GM19455 (cell line): ENCODE measurements around the gene GOLGA8R.
"Not testable (repeated sequence)": the region's sequence is repeated elsewhere in the genome, so short reads cannot be mapped to it uniquely, and the experiment has no call there.

Experiments used
- ATAC-seq: cut with Tn5 transposase; IDR thresholded peaks from one replicate; pipeline ENCODE4 v1.9.1; 2021; ENCODE audit not compliant: unreplicated experiment

GOLGA8R gene

GRCh38 chr15:30414160-30414559 is at the start of gene GOLGA8R:
Gene GOLGA8R (minus strand): TSS chr15:30414260. CDS start chr15:30414162, 98 bp downstream.
- not testable (repeated sequence) for ATAC-seq

- ATAC-seq, result not testable (repeated sequence)
Observed at GRCh38 chr15:30463849-30464248, 49.8 kb upstream of the GOLGA8R start.

- not testable (repeated sequence) for ATAC-seq
Observed at GRCh38 chr15:30462176-30462575, 48.1 kb upstream of the GOLGA8R start.

GRCh38 chr15:30452702-30453101 is 38.6 kb upstream of the GOLGA8R start:
- not testable (repeated sequence) for ATAC-seq

GRCh38 chr15:30438348-30438747 is 24.3 kb upstream of the GOLGA8R start:
- not testable (repeated sequence) for ATAC-seq

GRCh38 chr15:30435878-30436277 is 21.8 kb upstream of the GOLGA8R start:
- not testable (repeated sequence) for ATAC-seq

- not testable (repeated sequence) for ATAC-seq
Observed at GRCh38 chr15:30420723-30421122, 6.7 kb upstream of the GOLGA8R start.

- ATAC-seq, result not testable (repeated sequence)
Observed at GRCh38 chr15:30407636-30408035, 6.4 kb downstream of the GOLGA8R start.

- ATAC-seq, result not testable (repeated sequence)
Observed at GRCh38 chr15:30398988-30399387, 15.1 kb downstream of the GOLGA8R start.

- not testable (repeated sequence) for ATAC-seq
Observed at GRCh38 chr15:30393664-30393991, 20.4 kb downstream of the GOLGA8R start.

GRCh38 chr15:30392766-30393663 is 21.0 kb downstream of the GOLGA8R start, which contains the start of gene CHRFAM7A:
Gene CHRFAM7A (minus strand): TSS chr15:30393540. CDS start chr15:30383351, 10,189 bp downstream.
- not testable (repeated sequence) for ATAC-seq

GRCh38 chr15:30386318-30386887 is 27.7 kb downstream of the GOLGA8R start:
- not testable (repeated sequence) for ATAC-seq

GRCh38 chr15:30377082-30377413 is 37.0 kb downstream of the GOLGA8R start:
- ATAC-seq, result not testable (repeated sequence)

GRCh38 chr15:30376375-30377081 is 37.5 kb downstream of the GOLGA8R start:
- not testable (repeated sequence) for ATAC-seq

GRCh38 chr15:30375872-30376271 is 38.2 kb downstream of the GOLGA8R start:
- not testable (repeated sequence) for ATAC-seq

- ATAC-seq, result not testable (repeated sequence)
Observed at GRCh38 chr15:30374862-30375261, 39.2 kb downstream of the GOLGA8R start.

GRCh38 chr15:30368271-30368670 is 45.8 kb downstream of the GOLGA8R start:
- not testable (repeated sequence) for ATAC-seq

GRCh38 chr15:30367246-30367645 is 46.8 kb downstream of the GOLGA8R start:
- not testable (repeated sequence) for ATAC-seq

GRCh38 chr15:30361404-30361803 is 52.7 kb downstream of the GOLGA8R start:
- ATAC-seq, result not testable (repeated sequence)

GRCh38 chr15:30360990-30361389 is 53.1 kb downstream of the GOLGA8R start:
- ATAC-seq, result not testable (repeated sequence)

- not testable (repeated sequence) for ATAC-seq
Observed at GRCh38 chr15:30355043-30355442, 59.0 kb downstream of the GOLGA8R start.
